Superior temporal gyrus (tissue), 1 donor: ENCODE data around the gene CDCP1.
A peak's percentile ranks its signal among the peaks of the same experiment; 100 is the strongest.

Experiments
- DNase-seq: peaks from one replicate; pipeline ENCODE4 v3.0.0-alpha.2; 2016; ENCODE audit errors: extremely low spot score

Gene CDCP1

DNA sequence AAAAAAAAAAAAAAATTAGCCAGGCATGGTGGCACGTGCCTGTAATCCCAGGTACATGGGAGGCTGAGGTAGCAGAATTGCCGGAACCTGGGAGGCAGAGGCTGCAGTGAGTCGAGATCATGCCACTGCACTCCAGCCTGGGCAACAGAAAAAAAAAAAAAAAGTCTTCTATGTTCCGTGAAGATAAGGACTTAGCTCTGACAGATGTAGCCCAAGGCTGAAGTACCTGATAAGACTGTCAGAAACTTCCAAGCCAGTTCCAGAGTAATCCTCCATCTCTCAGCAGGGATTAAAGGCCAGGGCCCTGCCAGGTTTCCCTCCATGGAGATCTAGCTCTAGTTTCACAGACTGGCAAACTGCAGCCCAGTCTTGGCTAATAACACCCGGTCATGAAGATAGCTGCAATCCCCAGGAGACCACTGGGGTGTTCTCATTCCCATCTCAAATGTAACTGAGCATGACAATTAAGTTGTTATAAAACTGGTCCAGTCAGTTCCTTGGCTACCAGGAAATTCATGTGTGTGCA is 8.5 kb downstream of the CDCP1 start:
- DNase-seq, result no peak

DNA sequence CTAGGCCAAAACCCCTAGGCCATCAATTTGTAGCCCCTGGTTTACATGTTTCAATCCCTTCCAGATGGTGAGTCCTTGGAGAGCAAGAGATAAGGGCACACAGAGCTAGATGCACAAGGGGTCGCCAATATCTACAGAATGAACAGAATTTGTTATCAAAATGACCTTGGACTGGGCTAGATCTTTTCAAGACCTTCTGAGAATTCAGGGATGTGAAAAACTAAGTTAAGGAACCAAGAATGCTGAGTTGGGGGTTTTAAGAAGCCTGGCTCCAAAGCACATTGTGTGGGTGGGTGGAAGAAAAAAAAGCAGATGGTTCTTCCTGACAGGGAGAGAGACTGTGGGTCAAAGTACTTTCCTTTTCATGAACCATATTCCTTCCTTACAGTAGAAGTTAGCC is 10.2 kb downstream of the CDCP1 start:
- no peak for DNase-seq

DNA sequence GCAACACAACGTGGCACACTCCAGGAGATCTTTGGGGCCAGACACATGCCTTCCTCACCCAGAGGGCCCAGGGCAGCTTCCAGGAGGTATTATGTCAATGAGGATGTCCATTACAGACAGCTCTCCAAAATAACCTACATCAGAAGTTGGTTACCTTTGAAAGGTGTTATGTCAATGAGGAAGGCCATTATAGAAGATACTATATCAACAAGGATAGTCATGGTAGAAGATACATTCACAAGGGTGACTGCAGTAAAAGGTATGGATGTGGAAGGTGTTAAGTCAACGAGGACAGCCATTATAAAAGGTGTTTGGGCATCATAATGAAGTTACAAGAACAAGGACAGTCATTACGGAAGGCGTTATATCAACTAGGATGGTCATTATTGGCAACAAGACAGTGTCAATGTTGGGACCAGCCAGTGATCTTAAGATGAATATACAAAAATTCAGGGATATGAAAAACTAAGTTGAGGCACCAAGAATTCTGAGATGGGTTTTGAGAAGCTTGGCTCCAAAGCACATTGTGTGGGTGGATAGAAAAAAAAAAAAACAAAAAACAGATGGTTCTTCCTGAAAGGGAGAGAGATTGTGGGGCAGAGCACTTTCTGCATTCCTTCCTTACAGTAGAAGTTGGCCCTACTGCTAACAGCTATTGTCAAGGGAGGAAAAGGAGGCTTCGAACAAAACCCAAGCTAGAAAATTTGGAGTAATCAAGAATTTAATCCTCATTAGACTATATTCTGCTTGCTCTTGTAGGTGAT is 11.2 kb downstream of the CDCP1 start:
- peak; percentile 41 for DNase-seq

DNA sequence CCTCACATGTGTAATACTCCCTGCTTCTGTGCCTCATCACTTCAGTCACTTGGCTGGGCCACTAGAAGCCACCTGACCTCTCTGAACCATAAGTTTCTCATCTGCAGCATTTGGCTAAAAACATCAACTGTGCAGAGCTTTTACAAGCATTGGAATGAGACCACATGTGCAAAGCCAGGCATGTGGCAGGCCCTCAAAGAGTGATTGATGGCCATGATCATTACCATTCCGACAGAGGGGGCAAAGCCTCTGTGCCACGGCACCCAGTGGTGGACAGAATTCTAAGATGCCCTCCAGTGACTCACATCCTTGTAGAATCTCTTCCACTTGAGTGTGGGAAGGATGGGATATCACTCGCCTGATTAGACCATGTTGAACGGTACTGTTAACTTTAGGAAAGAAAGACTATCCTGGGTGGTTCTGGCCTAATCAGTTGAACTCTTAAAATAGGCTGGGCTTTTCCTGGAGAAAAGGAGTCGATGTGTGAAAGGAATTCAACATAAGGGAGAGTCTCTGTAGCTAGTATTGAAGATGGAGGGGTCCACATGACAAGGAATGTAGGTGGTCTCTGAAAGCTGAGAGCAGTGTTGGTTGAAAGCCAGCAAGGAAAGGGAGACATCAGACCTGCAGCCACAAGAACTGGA is 13.5 kb downstream of the CDCP1 start:
- DNase-seq, result no peak

DNA sequence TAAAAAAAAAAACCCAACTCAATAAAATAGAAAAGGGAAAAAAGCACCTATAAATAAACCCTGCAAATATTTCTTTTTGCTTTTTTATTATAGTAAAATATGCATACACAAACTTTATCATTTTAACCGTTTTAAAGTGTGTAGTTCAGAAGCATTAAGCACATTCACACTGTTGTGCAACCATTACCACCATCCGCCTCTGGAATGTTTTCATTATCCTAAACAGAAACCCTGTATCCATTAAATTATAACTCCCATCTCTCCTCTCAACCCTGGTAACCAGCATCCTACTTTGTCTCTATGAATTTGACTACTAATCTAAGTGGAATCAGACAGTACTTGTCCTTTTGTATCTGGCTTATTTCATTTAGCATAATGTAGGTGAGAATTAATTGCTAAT is 15.0 kb downstream of the CDCP1 start:
- no peak for DNase-seq

DNA sequence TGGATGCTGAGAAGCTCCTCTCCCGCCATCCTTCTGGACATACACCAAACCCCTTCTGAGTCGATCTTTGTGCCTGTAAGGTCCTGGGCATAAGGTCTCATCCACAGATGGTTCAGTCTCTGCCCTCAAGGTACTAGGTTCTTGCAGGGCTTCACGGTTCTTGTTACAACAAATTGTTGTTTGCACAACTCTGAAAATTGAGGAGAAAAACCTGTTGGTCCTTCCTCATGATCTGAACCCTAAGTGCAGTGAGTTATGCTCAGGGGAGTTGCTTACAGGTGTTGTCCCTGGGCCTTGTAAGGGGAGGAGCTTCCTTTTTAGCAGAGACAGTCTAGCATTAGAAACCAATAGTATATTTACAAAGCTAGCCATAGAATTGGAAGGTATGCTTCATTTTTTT is 15.7 kb downstream of the CDCP1 start:
- DNase-seq, result no peak

DNA sequence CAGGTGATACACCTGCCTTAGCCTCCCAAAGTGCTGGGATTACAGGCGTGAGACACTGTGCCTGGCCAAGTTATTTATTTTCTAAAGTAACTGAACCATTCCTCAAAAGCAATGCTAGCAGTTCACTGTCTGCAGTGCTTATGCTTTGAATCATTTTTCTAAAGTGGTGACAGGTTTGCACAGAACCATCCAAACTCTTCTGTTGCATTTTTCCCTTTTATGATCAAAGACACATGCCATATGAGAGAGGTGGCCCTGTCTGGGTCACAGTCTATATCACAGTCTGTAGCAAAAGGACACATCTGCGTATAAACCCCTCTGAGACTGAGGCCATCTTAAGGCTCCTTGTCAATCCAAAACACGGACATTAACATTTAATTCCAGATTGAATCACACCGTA is 17.2 kb downstream of the CDCP1 start:
- no peak for DNase-seq

DNA sequence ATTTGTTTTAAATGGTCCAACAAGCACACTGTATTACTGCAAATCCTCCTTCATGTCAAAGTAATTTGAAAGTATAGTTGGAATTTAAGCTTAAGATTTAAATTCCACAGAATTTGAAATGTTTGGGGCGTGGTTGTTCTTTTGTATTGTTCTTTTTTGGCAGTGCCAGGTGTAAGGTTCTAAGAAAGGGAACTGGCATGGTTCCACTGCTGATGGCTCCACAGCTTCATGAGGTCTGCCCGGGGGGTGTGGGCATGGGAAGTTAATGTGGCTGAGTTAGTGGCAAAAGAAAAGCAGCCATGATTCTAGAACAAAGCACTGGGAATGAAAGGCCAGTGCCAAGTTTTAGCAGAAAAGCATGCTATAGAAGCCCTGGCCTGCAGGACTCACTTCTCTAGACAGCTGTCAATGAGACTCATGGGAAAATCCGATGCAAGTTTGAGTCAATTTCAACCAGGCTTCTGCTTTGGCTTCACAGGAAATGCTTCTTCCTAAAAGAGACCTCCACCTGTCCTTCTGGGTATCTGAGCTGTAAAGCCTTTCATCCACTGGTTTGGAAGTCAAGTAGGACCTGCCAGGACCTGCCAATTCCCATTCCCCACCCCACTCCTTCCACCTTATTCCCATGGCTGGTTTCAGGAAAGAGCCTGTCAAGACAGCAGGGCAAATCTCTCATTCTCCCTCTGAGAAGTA is 18.9 kb downstream of the CDCP1 start:
- DNase-seq, result no peak

DNA sequence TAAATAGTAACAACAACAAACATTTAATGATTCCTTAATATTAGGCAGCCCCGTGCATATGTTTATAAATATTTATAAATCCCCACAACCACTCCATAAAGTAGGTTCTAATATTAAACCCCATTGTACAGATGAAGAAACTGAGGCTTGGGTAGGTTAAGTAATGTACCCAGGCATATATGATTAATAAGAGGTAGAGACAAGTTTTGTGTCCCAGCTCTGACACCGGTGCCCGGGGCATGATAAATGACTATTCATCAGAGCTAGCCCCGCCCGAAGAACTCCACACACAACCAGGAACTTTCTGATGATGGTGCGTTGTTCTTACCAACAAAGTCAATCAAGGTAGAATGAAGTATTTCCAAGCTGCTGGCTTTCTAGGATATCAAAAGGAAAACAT is 19.4 kb downstream of the CDCP1 start:
- DNase-seq, result no peak

DNA sequence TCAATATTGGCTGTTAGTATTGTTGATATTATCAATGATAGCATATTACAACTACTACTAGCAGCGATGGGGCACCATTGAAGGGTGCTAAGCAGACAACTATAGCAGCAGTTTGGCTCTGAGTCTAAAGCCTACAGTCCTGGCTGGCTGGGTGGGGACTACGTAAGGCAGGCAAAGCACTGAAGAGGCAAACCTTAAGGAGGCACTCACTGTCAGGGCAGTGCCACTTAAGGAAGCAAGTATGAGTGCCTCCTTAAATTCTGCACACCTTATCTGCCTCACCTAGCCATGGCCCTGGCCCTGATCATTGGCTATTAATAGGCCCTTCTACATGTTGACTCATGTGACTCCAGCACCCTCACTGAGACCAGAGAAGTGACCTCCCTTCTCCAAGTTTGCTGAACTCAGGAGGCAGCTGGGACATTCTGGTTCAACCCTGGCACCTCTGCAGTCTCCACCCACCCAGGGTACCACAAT is 20.6 kb downstream of the CDCP1 start:
- no peak for DNase-seq

DNA sequence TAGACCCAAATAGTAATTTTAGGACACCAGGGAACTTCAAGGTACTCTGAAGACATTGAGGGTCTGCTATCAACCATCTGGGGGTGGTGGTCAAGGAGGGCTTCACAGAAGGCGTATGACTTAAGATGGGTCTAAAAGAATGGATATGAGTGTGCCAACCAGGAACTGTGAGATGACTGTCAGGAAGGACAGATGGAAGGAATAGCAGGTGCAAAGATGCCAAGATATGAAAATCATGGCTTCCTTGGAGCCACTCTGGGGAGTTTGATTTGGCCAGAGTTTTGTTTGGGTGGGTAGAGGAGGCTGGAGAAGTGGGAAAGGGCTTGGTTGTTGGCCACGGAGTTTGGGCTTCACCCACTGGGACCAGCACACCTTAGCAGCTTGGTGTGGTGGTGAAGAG is 21.2 kb downstream of the CDCP1 start:
- DNase-seq, result no peak

DNA sequence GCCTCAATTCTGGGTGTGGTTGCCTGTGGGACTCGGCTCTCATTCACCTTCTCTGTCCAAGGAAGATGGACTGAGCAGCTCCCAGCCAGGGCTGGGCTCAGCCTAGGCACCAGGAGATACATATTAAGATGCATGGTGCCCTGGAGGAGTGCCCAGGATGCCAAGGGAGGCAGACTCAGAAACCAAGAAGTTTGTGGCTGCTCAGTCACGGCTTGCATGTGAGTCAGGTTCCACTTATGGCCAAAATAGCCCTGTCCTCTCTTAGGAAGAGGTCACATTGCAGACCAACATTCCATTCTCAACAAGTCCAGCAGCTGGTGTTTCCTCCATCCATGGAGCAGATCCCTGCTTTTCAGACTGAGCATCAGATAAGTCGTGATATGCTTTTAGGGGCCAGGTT is 21.8 kb downstream of the CDCP1 start:
- DNase-seq, result no peak

DNA sequence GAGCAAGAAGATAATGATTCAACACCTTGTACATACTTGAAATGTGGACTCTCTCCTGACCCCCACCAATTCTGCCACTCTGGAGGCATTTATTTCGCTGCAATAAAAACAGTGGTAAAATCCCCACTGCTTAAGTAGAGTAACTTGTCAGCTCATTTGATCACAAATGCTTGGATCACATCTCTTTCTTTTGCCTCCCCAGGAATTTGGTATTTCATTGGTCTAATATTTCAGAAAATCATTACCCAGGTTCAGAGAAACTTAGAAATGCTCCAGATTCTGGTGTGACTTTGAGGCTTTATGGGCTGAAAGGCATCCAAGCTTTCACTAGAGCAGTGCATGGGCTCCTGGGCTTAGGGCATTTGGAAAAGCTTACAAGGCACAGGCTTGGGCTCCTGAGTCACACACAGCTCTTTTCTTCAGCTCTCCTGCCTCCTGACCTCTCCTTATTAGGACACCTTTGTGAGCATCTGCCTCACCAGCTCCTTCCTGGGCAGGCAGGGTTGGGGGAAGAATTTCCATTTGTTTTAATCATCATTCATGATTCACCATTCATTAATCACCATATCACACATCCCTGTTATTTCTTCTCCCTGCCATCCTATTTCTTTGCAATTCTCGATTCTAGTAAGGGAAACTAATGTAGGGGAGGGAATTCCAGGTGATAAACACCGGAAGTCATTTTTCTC is 22.5 kb downstream of the CDCP1 start:
- no peak for DNase-seq

DNA sequence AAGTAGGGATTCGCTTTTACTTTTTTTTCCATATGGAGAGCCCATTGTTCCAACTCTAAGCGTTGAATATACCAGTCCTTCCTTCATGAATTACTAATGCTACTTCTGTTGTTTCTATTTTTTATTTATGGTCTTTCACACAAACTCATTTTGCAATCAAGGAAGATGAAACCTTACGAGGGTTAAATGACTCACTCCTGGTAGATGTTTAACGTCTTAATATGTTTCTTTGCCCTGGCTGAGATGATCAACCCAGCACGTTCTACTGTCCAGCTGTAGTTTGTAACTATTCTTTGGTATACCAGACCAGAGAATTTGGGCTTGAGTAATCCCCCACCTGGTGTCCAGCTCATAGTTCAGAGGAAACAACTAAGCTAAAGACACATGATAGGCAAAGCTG is 23.1 kb downstream of the CDCP1 start:
- no peak for DNase-seq

DNA sequence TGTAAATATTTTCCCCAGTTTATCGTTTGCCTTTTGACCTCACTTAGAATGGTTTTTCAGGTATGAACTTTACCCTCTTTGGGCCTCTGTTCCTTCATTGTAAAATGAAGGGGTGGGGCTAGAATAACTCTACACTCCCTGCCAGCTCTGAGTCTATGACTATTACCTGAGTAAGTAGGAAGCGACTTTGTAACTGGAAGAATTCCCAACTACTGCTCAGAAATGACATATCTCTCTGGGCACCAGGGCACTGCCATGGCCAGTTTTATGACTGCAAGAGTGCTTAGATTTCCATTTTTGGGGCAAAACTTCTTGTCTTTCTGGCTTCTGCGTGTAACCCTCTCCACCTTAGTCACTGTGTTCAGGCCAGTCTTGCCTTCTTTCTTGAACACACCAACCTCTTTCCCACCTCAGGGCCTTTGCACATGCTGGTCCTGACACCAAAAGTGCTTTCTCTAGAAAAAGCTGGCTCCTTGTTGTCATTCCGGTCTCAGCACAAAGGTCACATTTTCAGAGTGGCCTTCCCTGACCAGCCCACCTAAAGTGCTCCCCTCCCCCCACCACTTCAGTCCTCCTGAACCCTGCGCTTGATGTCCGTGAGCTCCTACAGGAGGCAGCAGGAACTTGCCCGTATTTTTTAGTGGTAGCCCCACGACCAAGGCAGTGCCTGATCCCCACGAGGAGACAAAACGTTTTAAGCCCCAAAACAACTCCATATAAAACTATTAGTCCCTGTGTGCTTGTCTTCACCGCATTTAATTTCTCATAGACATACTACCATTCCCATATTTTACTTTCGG is 25.6 kb downstream of the CDCP1 start:
- no peak for DNase-seq

DNA sequence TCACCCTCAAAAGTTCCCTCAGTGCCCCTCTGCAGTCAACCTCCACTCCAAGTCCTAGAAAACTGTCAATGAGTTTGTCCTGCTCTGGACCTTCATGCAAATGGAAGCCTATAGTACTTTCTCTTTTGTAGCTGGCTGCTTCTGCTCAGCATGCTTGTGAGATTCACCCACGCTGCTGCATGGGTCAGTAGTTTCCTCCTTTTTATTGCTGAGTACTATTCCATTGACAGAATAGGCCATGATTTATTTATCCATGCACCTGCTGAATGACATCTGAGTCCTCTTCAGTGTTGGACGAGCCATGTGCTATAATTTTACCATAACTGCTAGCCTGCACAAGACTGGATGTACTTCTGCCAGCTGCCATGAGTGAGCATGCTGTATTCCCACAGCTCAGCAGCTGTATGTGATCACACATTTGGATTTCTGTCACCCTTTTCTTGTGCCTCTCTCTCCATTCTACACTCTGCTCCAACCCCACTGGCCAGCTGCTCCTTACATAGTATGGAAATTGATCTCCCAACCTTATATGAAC is 26.3 kb downstream of the CDCP1 start:
- no peak for DNase-seq

DNA sequence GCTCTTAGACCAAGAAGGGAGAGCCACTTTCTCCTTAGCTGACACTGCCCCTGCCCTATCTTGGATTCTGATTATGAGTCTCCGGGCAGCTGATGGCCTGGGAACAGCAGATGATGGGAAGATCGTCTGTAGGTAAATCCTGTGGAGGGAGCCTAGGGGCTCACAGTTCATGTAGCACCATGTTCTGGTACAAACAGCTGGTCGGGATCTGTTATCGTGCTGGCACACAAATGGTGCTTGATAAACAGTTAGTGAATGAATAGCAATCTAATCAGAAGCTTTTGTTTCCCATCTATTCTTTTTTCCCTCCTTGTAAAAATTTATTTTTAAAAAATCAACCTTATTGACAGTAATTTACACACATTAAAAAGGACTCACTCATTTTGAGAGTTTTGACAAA is 26.8 kb downstream of the CDCP1 start:
- DNase-seq, result no peak

DNA sequence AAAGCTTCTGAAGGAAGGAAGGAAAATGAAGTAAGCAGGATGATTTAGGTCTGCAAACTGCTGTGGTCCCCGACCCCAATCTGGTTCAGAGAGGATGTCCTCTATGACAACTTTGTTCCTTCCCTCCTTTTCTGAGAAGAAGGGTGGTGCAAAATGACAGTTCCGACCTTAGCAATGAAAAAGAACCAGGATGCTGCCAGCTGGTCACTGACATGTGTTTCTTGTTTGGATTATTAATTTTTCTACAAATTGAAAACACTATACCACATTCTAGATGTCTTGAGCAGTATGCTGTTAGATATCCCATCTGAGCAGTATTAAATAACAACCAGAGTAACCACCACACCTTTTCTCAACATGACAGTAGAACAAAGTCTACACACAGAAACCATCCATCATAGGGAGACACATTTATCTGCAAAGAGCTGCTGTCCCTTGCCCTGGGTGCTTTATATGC is 27.5 kb downstream of the CDCP1 start:
- no peak for DNase-seq

DNA sequence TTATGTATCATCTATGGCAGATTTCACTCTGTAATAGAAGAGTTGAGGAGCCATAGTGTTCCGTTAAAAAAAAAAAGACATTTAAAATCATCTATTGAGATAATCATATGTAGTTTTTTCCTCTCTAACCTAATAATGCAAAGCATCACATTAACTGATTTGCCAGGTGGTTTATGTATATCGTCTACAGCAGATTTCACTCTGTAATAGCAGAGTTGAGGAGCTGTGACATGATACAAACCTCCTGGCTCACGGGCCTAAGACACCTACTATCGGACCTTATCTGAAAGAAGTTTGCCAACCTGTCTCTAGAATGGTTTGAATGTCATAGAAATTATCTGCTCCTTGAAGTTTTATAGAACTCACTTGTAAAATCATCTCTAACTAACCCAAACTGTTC is 29.8 kb downstream of the CDCP1 start:
- no peak for DNase-seq

DNA sequence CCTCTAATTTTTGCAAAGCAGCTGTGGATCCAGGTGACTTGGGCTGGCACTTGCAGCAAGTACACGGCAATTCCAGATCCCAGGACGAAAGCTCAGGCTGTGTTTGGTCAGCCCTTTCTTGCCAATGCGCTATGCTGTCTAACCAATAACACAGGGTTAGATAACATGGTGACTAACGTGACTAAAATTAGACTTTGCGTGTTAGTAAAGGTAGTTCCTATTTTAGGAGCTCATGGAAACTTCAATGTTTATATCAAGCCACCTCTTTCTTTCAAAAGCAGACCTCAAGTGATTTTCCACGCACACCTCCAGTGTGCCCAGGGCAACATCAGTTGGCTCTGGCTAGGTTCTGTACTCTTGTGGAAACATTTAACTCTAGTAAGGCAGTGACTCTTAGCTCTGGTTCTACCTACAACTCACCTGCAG is 32.5 kb downstream of the CDCP1 start:
- DNase-seq, result no peak

DNA sequence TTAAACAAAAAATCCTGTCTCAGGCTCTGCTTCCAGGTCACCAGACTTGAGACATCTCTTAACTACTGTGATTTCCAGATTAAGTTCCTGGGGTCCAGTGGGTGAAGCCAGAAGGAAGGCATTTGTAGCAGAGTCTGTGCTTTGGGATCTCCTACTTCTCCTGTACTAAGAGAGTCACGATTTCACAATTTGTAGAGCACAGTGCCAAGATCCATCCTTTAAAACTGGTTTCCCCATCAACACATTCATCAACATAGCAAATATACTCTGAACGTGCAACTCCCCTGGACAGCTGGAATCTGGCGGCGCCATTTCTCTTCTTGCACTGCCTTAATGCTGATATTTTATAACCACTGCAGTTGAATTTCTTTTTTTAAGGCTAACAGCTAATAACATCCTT is 33.2 kb downstream of the CDCP1 start:
- no peak for DNase-seq
